Measurements from ENCODE around the gene ESRRA. TPM values are rescaled to one million over a fixed set of nuclear protein-coding genes. Genes with fewer than 3 reads are reported as not detected.
A peak's percentile ranks its signal among the peaks of the same experiment; 100 is the strongest.

The ESRRA gene
- total RNA-seq, 1 experiment from 2014 or later: 111 TPM

DNA sequence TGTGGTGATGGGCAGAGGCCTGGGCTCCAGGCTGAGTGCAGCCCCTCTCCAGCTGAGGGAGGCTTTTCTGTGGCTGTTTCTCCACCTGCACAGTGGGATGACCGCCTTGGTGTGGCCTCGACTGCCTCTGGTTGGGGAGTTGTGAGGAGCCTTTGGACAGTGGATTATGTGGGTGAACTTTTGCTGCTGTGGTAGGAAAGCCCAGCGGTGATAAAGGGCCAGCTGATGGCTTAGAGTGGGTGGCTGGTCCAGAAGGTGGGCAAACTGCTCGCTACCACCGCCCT is 1.4 kb upstream of the ESRRA start:
- TF ChIP-seq CTCF (conservative IDR thresholded peaks at IDR 0.05; ENCODE audit: low read depth, low read length): no peak
- TF ChIP-seq EZH2phosphoT487 (IDR thresholded peaks at IDR 0.05; ENCODE audit: borderline replicate concordance, low read length): no peak
- no peak for TF ChIP-seq EZH2 (IDR thresholded peaks at IDR 0.05; ENCODE audit: low read length, unreplicated experiment)
- Histone ChIP-seq H3K36me3 (ENCODE audit: low read depth, low read length) (no peaks in the 10 kb centered on the region), H3K27me3 (ENCODE audit: low read length) (peaks cover 18% of the 10 kb centered on the region), H3K9me3 (ENCODE audit: low read length) (no peaks in the 10 kb centered on the region), H3K4me3 (ENCODE audit: low read length) (peak overlapping the region; percentile 74), H4K20me1 (ENCODE audit: low read length) (no peaks in the 10 kb centered on the region), H3K4me2 (ENCODE audit: low read length) (peak overlapping the region; percentile 92), H3K9me2 (replicated peaks; ENCODE audit: low read length) (no peaks in the 10 kb centered on the region), H3K9ac (ENCODE audit: low read length) (no peak overlapping the region), H3K27ac (ENCODE audit: low read length) (peak overlapping the region; percentile 85; the same call in 1 of the 2 replicates), H3F3A (ENCODE audit: low read length, unreplicated experiment) (no peaks in the 10 kb centered on the region), H3K4me1 (ENCODE audit: insufficient read depth, low read length) (peaks cover 35% of the 10 kb centered on the region), H3K79me2 (ENCODE audit: low read length) (peaks cover 26% of the 10 kb centered on the region), H2AFZ (ENCODE audit: low read length) (no peak overlapping the region)
- POLR2A ChIA-PET (ENCODE audit: unreplicated experiment): no interaction called here
- CTCF ChIA-PET: interaction anchor here (0.6 to 2.0 kb wide), 8 partner anchors 28 to 1419 kb away, joined by 3 to 20 read pairs (median 6); no protein-coding TSS in a partner anchor
- DNase-seq: no peak
- intact Hi-C loops (cut with micrococcal nuclease): loop anchor here (2.0 kb wide), 3 partner anchors 33 to 99 kb away; partner anchors contain the start of gene FKBP2
- BruUV-seq (replicated peaks): no TSS peak
- ATAC-seq: no peak

- ChIA-PET POLR2A (ENCODE audit: unreplicated experiment) (interaction anchor here (0.6 to 1.6 kb wide), 2 partner anchors 13 to 50 kb away, joined by 20 to 27 read pairs; partner anchors contain the start of genes PRDX5 and TRMT112), CTCF (interaction anchor here (0.6 to 2.0 kb wide), 12 partner anchors 13 to 1419 kb away, joined by 3 to 20 read pairs (median 6); partner anchors contain the start of genes PRDX5 and TRMT112)
- H3K27ac ChIP-seq (ENCODE audit: low read length): peak overlapping the region; percentile 85
- H3K9me2 ChIP-seq (replicated peaks; ENCODE audit: low read length): no peaks in the 10 kb centered on the region
- BruUV-seq (replicated peaks): TSS peak; percentile 97
- peak overlapping the region; percentile 74 for H3K4me3 ChIP-seq (ENCODE audit: low read length)
- peak; percentile 30 for ATAC-seq
- no peaks in the 10 kb centered on the region for H4K20me1 ChIP-seq (ENCODE audit: low read length)
- H3K79me2 ChIP-seq (ENCODE audit: low read length): peaks cover 29% of the 10 kb centered on the region
- H3K9ac ChIP-seq (ENCODE audit: low read length): peak overlapping the region; percentile 65
- H3K36me3 ChIP-seq (ENCODE audit: low read depth, low read length): no peaks in the 10 kb centered on the region
- TF ChIP-seq EZH2phosphoT487 (IDR thresholded peaks at IDR 0.05; ENCODE audit: borderline replicate concordance, low read length): no peak
- TF ChIP-seq CTCF (conservative IDR thresholded peaks at IDR 0.05; ENCODE audit: low read depth, low read length): peak; percentile 99
- H3K4me2 ChIP-seq (ENCODE audit: low read length): peak overlapping the region; percentile 92
- H3K9me3 ChIP-seq (ENCODE audit: low read length): no peaks in the 10 kb centered on the region
- H3F3A ChIP-seq (ENCODE audit: low read length, unreplicated experiment): no peaks in the 10 kb centered on the region
- H3K27me3 ChIP-seq (ENCODE audit: low read length): peaks cover 12% of the 10 kb centered on the region
- peak overlapping the region; percentile 86 for H2AFZ ChIP-seq (ENCODE audit: low read length)
- DNase-seq: peak; percentile 95
- intact Hi-C loops (cut with micrococcal nuclease): loop anchor here (1.0 to 2.0 kb wide), 6 partner anchors 13 to 118 kb away; partner anchors contain the start of genes FKBP2, STIP1 and TRMT112
- peaks cover 35% of the 10 kb centered on the region for H3K4me1 ChIP-seq (ENCODE audit: insufficient read depth, low read length)
Measured at GRCh38 chr11:64304316-64305072, 830 bp upstream of the ESRRA start.
